GM12891 (cell line): ENCODE measurements around the gene B9D2.

ENCODE experiments used
- POLR2A ChIP-seq: IDR thresholded peaks from 2 replicates; pipeline ENCODE4 v1.6.1; 2011; ENCODE audit warnings: low read depth, low read length, control low read depth
- POLR2AphosphoS5 ChIP-seq: IDR thresholded peaks from 2 replicates; pipeline ENCODE4 v1.6.1; 2011; ENCODE audit warnings: low read depth, low read length, control low read depth
- POU2F2 ChIP-seq: IDR thresholded peaks from 2 replicates; pipeline ENCODE4 v1.6.1; 2011; ENCODE audit warnings: low read depth, mild to moderate bottlenecking, control low read depth, low read length, moderate library complexity
- SPI1 ChIP-seq: IDR thresholded peaks from 2 replicates; pipeline ENCODE4 v1.6.1; 2011; ENCODE audit warnings: low read depth, low read length, control low read depth
- TAF1 ChIP-seq: IDR thresholded peaks from 2 replicates; pipeline ENCODE4 v1.6.1; 2011; ENCODE audit warnings: low read depth, low read length, control low read depth

- TF ChIP-seq POLR2A (no peak), TAF1 (no peak; the same call in 1 of the 2 replicates), POLR2AphosphoS5 (no peak), SPI1 (no peak; the same call in 1 of the 2 replicates), POU2F2 (no peak; the same call in 1 of the 2 replicates)
These were observed 11.1 kb downstream of the B9D2 start for GRCh38 chr19:41352609-41353465.
